H9 (cell line): ENCODE results near the gene EGFR. TPM values are rescaled to one million over a fixed set of nuclear protein-coding genes. Genes with fewer than 3 reads are reported as not detected.

Experiments
- DNase-seq: peaks from one replicate; pipeline ENCODE4 v3.0.0-alpha.2; 2017
- H2AFZ ChIP-seq: one replicate; pipeline ENCODE4 v1.6.1; 2013; ENCODE audit warnings: mild to moderate bottlenecking, low read length, control low read depth, moderate library complexity
- H2AK5ac ChIP-seq: 2 replicates; pipeline ENCODE4 v1.6.1; 2013; ENCODE audit warnings: low read length, control low read depth, mixed read lengths; ENCODE audit not compliant: insufficient read length
- H2BK120ac ChIP-seq: one replicate; pipeline ENCODE4 v1.6.1; 2013; ENCODE audit warnings: low read depth, mild to moderate bottlenecking, low read length, control low read depth, inconsistent platforms; ENCODE audit not compliant: poor library complexity, severe bottlenecking
- H2BK12ac ChIP-seq: 2 replicates; pipeline ENCODE4 v1.6.1; 2013; ENCODE audit warnings: low read length, control low read depth, mixed read lengths, low read depth; ENCODE audit not compliant: insufficient read length
- H2BK15ac ChIP-seq: 2 replicates; pipeline ENCODE4 v1.6.1; 2013; ENCODE audit warnings: low read depth, low read length, control low read depth
- H2BK20ac ChIP-seq: one replicate; pipeline ENCODE4 v1.6.1; 2013; ENCODE audit warnings: low read depth, mild to moderate bottlenecking, low read length, control low read depth, inconsistent platforms; ENCODE audit not compliant: poor library complexity, severe bottlenecking
- H2BK5ac ChIP-seq: 2 replicates; pipeline ENCODE4 v1.6.1; 2013; ENCODE audit warnings: low read length, control low read depth, mixed read lengths; ENCODE audit not compliant: insufficient read length
- H3K14ac ChIP-seq: 2 replicates; pipeline ENCODE4 v1.6.1; 2013; ENCODE audit warnings: low read length, control low read depth; ENCODE audit not compliant: insufficient read depth
- H3K18ac ChIP-seq: 2 replicates; pipeline ENCODE4 v1.6.1; 2013; ENCODE audit warnings: low read depth, mild to moderate bottlenecking, mixed read lengths, low read length, control low read depth; ENCODE audit not compliant: insufficient read length
- H3K23ac ChIP-seq: 2 replicates; pipeline ENCODE4 v1.6.1; 2013; ENCODE audit warnings: low read length, control low read depth, mixed read lengths, low read depth; ENCODE audit not compliant: insufficient read length
- H3K23me2 ChIP-seq: 2 replicates; pipeline ENCODE4 v1.6.1; 2013; ENCODE audit warnings: low read depth, mild to moderate bottlenecking, mixed read lengths, low read length, control low read depth; ENCODE audit not compliant: insufficient read length, poor library complexity, severe bottlenecking
- H3K27ac ChIP-seq: 2 replicates; pipeline ENCODE4 v1.5.1; 2013; ENCODE audit warnings: low read length, control low read depth, mixed read lengths, low read depth; ENCODE audit not compliant: insufficient read length
- H3K27me3 ChIP-seq: 2 replicates; pipeline ENCODE4 v1.6.1; 2013; ENCODE audit warnings: low read length, control low read depth, inconsistent platforms; ENCODE audit not compliant: insufficient read depth
- H3K4ac ChIP-seq: 2 replicates; pipeline ENCODE4 v1.6.1; 2013; ENCODE audit warnings: low read depth, mild to moderate bottlenecking, control low read depth, inconsistent platforms, low read length, moderate library complexity
- H3K4me1 ChIP-seq: 2 replicates; pipeline ENCODE4 v1.6.1; 2013; ENCODE audit warnings: low read length, control low read depth, inconsistent platforms; ENCODE audit not compliant: insufficient read depth
- H3K4me2 ChIP-seq: 2 replicates; pipeline ENCODE4 v1.6.1; 2013; ENCODE audit warnings: low read length, control low read depth, mixed read lengths; ENCODE audit not compliant: insufficient read length, insufficient read depth
- H3K56ac ChIP-seq: 2 replicates; pipeline ENCODE4 v1.6.1; 2013; ENCODE audit warnings: low read depth, mild to moderate bottlenecking, mixed read lengths, low read length, control low read depth; ENCODE audit not compliant: insufficient read length
- H3K79me1 ChIP-seq: 2 replicates; pipeline ENCODE4 v1.6.1; 2013; ENCODE audit warnings: low read depth, mild to moderate bottlenecking, moderate library complexity, low read length, control low read depth, inconsistent platforms; ENCODE audit not compliant: insufficient read depth, poor library complexity, severe bottlenecking
- H3K79me2 ChIP-seq: 2 replicates; pipeline ENCODE4 v1.6.1; 2013; ENCODE audit warnings: low read length, control low read depth, inconsistent platforms; ENCODE audit not compliant: insufficient read depth
- H3K9ac ChIP-seq: 2 replicates; pipeline ENCODE4 v1.6.1; 2013; ENCODE audit warnings: low read length, control low read depth, mixed read lengths; ENCODE audit not compliant: insufficient read length; ENCODE audit errors: extremely low read depth
- H3K9me3 ChIP-seq: one replicate; pipeline ENCODE4 v1.6.1; 2013; ENCODE audit warnings: low read depth, low read length, inconsistent platforms; ENCODE audit not compliant: control insufficient read depth
- H3T11ph ChIP-seq: one replicate; pipeline ENCODE4 v1.6.1; 2013; ENCODE audit warnings: mild to moderate bottlenecking, low read length, control low read depth, inconsistent platforms
- H4K20me1 ChIP-seq: one replicate; pipeline ENCODE4 v1.6.1; 2013; ENCODE audit not compliant: control insufficient read depth, insufficient read length, insufficient read depth
- H4K5ac ChIP-seq: 2 replicates; pipeline ENCODE4 v1.6.1; 2013; ENCODE audit warnings: low read depth, mild to moderate bottlenecking, mixed read lengths, low read length, control low read depth; ENCODE audit not compliant: insufficient read length
- H4K8ac ChIP-seq: replicated peaks from 2 replicates; pipeline ENCODE4 v1.6.1; 2013; ENCODE audit warnings: low read length, control low read depth, mixed read lengths, low read depth; ENCODE audit not compliant: insufficient read length
- H4K91ac ChIP-seq: 2 replicates; pipeline ENCODE4 v1.6.1; 2013; ENCODE audit warnings: low read depth, mild to moderate bottlenecking, moderate library complexity, mixed read lengths, low read length, control low read depth; ENCODE audit not compliant: insufficient read length
- H3K27ac Mint-ChIP-seq, 3 experiments: 2 replicates in 2 of 3; 3 replicates in 1 of 3; pipeline ENCODE4 v1.8.0; 2020 to 2021; ENCODE audit warnings: mixed read lengths in 3 of 3, mild to moderate bottlenecking in 1 of 3, moderate library complexity in 1 of 3
- H3K27me3 Mint-ChIP-seq: 2 replicates; pipeline ENCODE4 v1.8.0; 2021; ENCODE audit warnings: low read depth, mild to moderate bottlenecking, moderate library complexity, mixed read lengths
- H3K36me3 Mint-ChIP-seq, 3 experiments: 2 replicates in 2 of 3; 3 replicates in 1 of 3; pipeline ENCODE4 v1.8.0; 2020 to 2021; ENCODE audit warnings: low read depth in 3 of 3, mixed read lengths in 3 of 3; ENCODE audit not compliant: insufficient read depth in 1 of 3
- H3K4me1 Mint-ChIP-seq, 2 experiments: 2 replicates each; pipeline ENCODE4 v1.8.0; 2020; ENCODE audit warnings: mixed read lengths in 2 of 2
- H3K4me3 Mint-ChIP-seq, 2 experiments: 2 replicates in 1 of 2; 3 replicates in 1 of 2; pipeline ENCODE4 v1.8.0; 2020 to 2021; ENCODE audit warnings: mild to moderate bottlenecking in 2 of 2, mixed read lengths in 2 of 2, moderate library complexity in 1 of 2
- H3K9me3 Mint-ChIP-seq, 2 experiments: 2 replicates in 1 of 2; 3 replicates in 1 of 2; pipeline ENCODE4 v1.8.0; 2020; ENCODE audit warnings: mild to moderate bottlenecking in 2 of 2, mixed read lengths in 2 of 2, moderate library complexity in 1 of 2
- WGBS: extraction: QIAGEN DNeasy Blood & Tissue Kit; methylation state at CpG from one replicate; pipeline ENCODE4 v1.1.7; 2013; ENCODE audit warnings: missing lambda C conversion rate, low lambda C conversion rate, mixed read lengths; ENCODE audit not compliant: insufficient read length; ENCODE audit errors: extremely low coverage; 5-methylcytosine and 5-hydroxymethylcytosine counted together
- total RNA-seq: library from RNA; stranded (reverse); gene quantifications from 2 replicates; pipeline ENCODE4 v1.2.1, GENCODE V29; 2021
- TF ChIP-seq, protein P1 (sequence below): fragments of 200-600 bp; sonication (generic); conservative IDR thresholded peaks from 3 replicates; pipeline ENCODE4 v1.8.0; 2021; ENCODE audit warnings: antibody characterized with exemption, mild to moderate bottlenecking

EGFR gene
- total RNA-seq, 1 experiment from 2014 or later = 3.3 TPM

DNA sequence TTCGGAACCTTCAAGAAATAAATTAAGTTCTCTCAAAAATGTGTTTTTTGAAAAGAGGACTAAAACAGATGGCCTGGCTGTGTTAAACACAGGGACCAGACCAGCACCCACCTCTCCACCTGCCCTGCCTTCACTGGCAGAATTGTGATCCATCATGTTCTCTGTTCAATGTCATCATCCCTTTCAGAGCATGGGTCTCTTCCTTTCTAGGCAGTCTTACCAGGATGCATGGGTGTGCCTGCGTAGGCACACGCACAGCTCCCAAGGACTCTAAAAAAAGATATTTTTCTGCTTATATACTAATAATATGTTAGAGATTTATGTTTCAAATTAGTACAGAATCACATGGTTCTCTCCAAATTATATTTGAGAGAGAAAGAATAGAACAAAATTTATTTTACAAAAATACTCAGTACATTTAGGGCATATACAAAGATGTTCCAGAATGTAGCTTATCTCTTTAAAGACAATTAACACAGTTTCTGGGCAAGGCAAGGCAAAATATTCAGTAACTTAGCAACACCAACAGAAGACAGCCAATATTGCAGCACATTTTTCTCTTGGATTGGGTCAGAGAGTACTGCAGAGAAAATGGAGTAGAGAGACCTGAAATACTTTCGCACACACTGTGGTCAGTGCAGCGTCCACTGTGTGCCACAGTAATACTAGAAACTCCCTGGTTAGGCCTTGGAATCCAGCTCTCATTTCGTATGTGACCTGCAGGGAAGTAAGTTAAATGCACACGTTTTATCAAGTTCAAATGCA lies 52.8 kb downstream of the EGFR start:
- H3K27me3 ChIP-seq = no peaks in the 10 kb centered on the region
- H3K23me2 ChIP-seq = no peaks in the 10 kb centered on the region
- H3K56ac ChIP-seq = no peak overlapping the region
- H3K9ac ChIP-seq = no peak overlapping the region
- H3K14ac ChIP-seq = no peak overlapping the region
- no peak overlapping the region for H3K27ac ChIP-seq
- H2BK15ac ChIP-seq = no peak overlapping the region
- H2BK12ac ChIP-seq = no peak overlapping the region
- no peaks in the 10 kb centered on the region for H4K20me1 ChIP-seq
- no peak overlapping the region for H2BK20ac ChIP-seq
- Mint-ChIP-seq H3K9me3 (no peaks in the 10 kb centered on the region), H3K36me3 (no peaks in the 10 kb centered on the region; a peak in 1 of 7 replicates), H3K27me3 (no peaks in the 10 kb centered on the region; the same call in none of the 2 replicates), H3K27ac (no peak overlapping the region), H3K4me3 (no peak overlapping the region), H3K4me1 (peaks cover 4 to 9% of the 10 kb centered on the region in 2 experiments)
- peaks cover under 1% of the 10 kb centered on the region; the same call in 1 of the 2 replicates for H3K4me1 ChIP-seq
- H3K4me2 ChIP-seq = no peak overlapping the region
- H3T11ph ChIP-seq = no peak overlapping the region
- H4K8ac ChIP-seq = no peak overlapping the region
- no peaks in the 10 kb centered on the region for H3K9me3 ChIP-seq
- no peak overlapping the region for H3K4ac ChIP-seq
- H3K79me1 ChIP-seq = no peaks in the 10 kb centered on the region
- TF ChIP-seq, protein P1, sequence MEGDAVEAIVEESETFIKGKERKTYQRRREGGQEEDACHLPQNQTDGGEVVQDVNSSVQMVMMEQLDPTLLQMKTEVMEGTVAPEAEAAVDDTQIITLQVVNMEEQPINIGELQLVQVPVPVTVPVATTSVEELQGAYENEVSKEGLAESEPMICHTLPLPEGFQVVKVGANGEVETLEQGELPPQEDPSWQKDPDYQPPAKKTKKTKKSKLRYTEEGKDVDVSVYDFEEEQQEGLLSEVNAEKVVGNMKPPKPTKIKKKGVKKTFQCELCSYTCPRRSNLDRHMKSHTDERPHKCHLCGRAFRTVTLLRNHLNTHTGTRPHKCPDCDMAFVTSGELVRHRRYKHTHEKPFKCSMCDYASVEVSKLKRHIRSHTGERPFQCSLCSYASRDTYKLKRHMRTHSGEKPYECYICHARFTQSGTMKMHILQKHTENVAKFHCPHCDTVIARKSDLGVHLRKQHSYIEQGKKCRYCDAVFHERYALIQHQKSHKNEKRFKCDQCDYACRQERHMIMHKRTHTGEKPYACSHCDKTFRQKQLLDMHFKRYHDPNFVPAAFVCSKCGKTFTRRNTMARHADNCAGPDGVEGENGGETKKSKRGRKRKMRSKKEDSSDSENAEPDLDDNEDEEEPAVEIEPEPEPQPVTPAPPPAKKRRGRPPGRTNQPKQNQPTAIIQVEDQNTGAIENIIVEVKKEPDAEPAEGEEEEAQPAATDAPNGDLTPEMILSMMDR = no peak
- H4K5ac ChIP-seq = no peak overlapping the region
- no peak overlapping the region for H2BK5ac ChIP-seq
- H2BK120ac ChIP-seq = no peak overlapping the region
- H4K91ac ChIP-seq = no peak overlapping the region
- no peak for DNase-seq
- no peak overlapping the region for H3K18ac ChIP-seq
- H2AK5ac ChIP-seq = no peak overlapping the region
- no peaks in the 10 kb centered on the region for H3K79me2 ChIP-seq
- WGBS = no CpG with 5 or more reads among the region's 7 CpGs
- H3K23ac ChIP-seq = no peak overlapping the region
- H2AFZ ChIP-seq = no peak overlapping the region
